GM21619 (cell line): ENCODE data around the gene NUP210L.

Source experiments
- ATAC-seq: cut with Tn5 transposase; IDR thresholded peaks from one replicate; pipeline ENCODE4 v1.9.1; 2021; ENCODE audit not compliant: unreplicated experiment

Gene NUP210L

GRCh38 chr1:153945795-153946621, 208.9 kb downstream of the NUP210L start:
- peak; percentile 73 for ATAC-seq

GRCh38 chr1:153945131-153945794, 209.6 kb downstream of the NUP210L start:
- peak; percentile 11 for ATAC-seq

DNA sequence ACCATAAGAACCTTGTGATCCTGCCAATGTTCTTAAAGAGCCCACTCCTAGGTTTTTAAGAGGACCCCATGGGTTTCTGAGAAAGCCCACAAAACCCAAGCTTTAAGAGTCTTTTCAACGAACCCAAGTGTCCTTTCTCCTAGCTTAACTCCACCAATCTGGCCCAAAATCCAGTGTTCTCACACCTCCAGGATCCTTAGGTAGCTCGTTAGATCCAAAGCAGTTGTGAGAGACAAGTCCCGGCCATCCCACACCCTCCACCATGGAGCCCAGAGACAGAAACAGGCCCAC, 210.1 kb downstream of the NUP210L start:
- no peak for ATAC-seq

GRCh38 chr1:153944005-153944826, 210.7 kb downstream of the NUP210L start:
- ATAC-seq = no peak

DNA sequence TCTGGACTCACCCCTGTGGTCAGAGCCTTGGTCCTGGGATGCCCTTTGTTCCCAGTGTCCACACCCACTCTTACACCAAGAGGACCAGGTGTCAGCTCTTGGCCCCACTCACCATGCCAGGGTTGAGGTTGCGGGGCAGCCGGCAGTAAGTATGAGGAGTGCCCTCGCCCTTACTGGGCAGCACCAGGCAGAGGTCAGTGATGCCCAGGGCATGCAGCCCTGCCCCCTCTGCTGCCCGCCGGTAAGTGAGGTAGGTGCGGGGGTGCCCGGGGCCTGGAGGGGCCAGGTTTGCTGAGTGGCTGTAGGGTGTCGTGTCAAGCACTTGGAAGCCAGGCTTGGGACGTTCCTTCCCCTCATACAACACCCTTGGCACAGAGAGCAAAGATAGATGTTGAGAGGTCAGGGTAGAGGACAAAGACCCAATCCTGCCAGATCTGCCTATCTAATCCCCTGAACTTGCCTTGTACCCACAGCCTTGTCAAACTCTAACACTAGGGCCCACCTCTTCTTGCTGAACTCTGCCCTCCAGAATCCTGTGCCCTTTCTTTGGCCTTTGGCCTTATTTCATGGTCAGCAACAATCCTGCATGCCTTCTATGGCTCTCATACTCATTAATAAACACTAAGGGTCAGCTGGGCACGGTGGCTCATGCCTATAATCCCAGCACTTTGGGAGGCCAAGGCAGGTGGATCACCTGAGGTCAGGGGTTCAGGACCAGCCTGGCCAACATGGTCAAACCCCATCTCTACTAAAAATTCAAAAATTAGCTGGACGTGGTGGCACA, 211.9 kb downstream of the NUP210L start:
- ATAC-seq = no peak
